Lung (tissue), 12 donors: Measurements from ENCODE around the gene CDC6. TPM values are rescaled to one million over a fixed set of nuclear protein-coding genes. Genes with fewer than 3 reads are reported as not detected.

Experiments
- ATAC-seq: fragments of 200-7000 bp; cut with Tn5 transposase; one replicate; pipeline ENCODE4 v1.9.1; 2020; ENCODE audit warnings: moderate number of reproducible peaks; ENCODE audit not compliant: insufficient read depth, low FRiP score
- DNase-seq, 3 donors: peaks; one replicate each; pipeline ENCODE4 v3.0.0-alpha.2; 2013 to 2017
- H3K27ac ChIP-seq, 2 donors: one replicate each; pipeline ENCODE4 v1.5.1; 2013; ENCODE audit warnings: mild to moderate bottlenecking in 2 of 2, moderate library complexity in 2 of 2, control low read depth in 1 of 2, inconsistent platforms in 1 of 2, low read depth in 1 of 2, low read length in 1 of 2
- H3K27me3 ChIP-seq, 3 donors: one replicate each; pipeline ENCODE4 v1.5.1; 2013; ENCODE audit warnings: low read length in 2 of 3; ENCODE audit not compliant: control insufficient read depth in 3 of 3, insufficient read depth in 3 of 3
- H3K36me3 ChIP-seq, 4 donors: one replicate each; pipeline ENCODE4 v1.5.1; 2013; ENCODE audit warnings: low read length in 4 of 4, mild to moderate bottlenecking in 1 of 4, moderate library complexity in 1 of 4; ENCODE audit not compliant: control insufficient read depth in 4 of 4, insufficient read depth in 4 of 4
- H3K4me1 ChIP-seq, 5 donors: one replicate each; pipeline ENCODE4 v1.5.1; 2013; ENCODE audit warnings: low read length in 5 of 5, mild to moderate bottlenecking in 2 of 5, moderate library complexity in 1 of 5; ENCODE audit not compliant: control insufficient read depth in 5 of 5, insufficient read depth in 5 of 5
- H3K4me3 ChIP-seq: one replicate; pipeline ENCODE4 v1.5.1; 2013; ENCODE audit warnings: mild to moderate bottlenecking, control low read depth, moderate library complexity
- H3K9ac ChIP-seq, 2 donors: one replicate each; pipeline ENCODE4 v1.5.1; 2013; ENCODE audit warnings: low read length in 2 of 2, control low read depth in 1 of 2; ENCODE audit not compliant: insufficient read depth in 1 of 2
- H3K9me3 ChIP-seq, 4 donors: one replicate each; pipeline ENCODE4 v1.5.1; 2013; ENCODE audit warnings: low read length in 3 of 4, mild to moderate bottlenecking in 1 of 4, moderate library complexity in 1 of 4; ENCODE audit not compliant: control insufficient read depth in 4 of 4, insufficient read depth in 3 of 4
- whole genome bisulfite sequencing, 2 donors: extraction: QIAGEN DNeasy Blood & Tissue Kit; methylation state at CpG; one replicate each; pipeline ENCODE4 v1.1.7; 2013; 5-methylcytosine and 5-hydroxymethylcytosine counted together
- polyA plus RNA-seq, 2 donors: library from polyadenylated mRNA; stranded (reverse); fragments of 200-250 nt; gene quantifications; one replicate each; pipeline ENCODE4 v1.2.1, GENCODE V29; 2013
- total RNA-seq, 2 donors: library from RNA; depleted of rRNA in 1 of 2; stranded (reverse); fragments of >200 nt in 1 of 2; gene quantifications; one replicate each; pipeline ENCODE4 v1.2.1, GENCODE V29; 2014 to 2021
- TF ChIP-seq, protein P1 (sequence below): IDR thresholded peaks from 2 replicates; pipeline ENCODE4 v1.5.1; 2012; ENCODE audit warnings: mild to moderate bottlenecking; ENCODE audit errors: control extremely low read depth, extremely low read depth
- donor health status: control.
- donor health status: control.
- donor health status: Bipolar disorder and iron deficiency.
- donor health status: healthy.
- donor health status: DM: yes; HTN: yes; CAD: no.

The CDC6 gene
- total and polyA plus RNA-seq, 4 donors = 3.3 to 6.0 (median 5.6) TPM

DNA sequence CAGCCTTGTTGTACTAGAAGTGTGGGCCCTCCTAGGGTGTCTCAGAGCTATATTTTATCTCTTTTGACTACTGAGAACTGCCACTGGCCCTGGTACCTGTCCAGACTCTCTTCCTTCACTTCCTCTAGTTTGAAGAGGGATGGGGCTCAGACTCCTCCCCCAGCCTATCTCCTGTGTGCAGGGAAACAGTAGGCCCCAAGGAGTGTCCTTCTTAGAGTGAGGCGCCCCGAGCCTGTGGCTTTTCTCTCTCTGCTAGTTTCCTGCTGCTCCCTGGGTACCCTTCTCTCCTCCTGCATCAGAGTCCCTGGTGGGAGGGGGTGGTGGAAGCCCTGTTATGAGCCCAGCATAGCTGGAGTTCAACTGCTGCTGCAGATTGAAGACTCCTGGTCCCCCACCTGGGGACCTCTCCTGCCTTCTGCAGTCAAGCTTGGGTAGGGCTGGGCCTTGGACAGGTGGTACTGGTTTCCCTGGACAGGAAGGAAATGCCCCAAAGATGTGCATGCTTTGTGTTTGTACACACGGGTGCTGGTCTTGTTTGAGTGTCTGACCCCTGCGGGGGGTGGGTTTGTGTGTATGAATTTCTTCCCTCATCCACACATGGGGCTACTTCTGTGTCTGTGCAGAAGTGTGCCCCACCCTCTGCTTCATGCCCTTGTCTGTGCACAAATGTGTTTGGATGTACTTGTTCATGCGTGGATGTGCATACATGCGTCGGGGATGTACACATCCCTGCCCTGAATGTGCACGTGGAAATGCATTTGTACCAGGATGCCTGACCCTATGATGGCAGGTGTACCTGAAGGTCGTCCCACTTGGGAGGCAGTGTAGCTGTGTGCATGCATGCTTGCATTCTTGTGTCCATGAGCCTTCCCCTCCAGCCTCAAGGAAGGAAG, 28.2 kb downstream of the CDC6 start:
- H3K27ac ChIP-seq = peak overlapping the region; percentile 86
- TF ChIP-seq, protein P1, sequence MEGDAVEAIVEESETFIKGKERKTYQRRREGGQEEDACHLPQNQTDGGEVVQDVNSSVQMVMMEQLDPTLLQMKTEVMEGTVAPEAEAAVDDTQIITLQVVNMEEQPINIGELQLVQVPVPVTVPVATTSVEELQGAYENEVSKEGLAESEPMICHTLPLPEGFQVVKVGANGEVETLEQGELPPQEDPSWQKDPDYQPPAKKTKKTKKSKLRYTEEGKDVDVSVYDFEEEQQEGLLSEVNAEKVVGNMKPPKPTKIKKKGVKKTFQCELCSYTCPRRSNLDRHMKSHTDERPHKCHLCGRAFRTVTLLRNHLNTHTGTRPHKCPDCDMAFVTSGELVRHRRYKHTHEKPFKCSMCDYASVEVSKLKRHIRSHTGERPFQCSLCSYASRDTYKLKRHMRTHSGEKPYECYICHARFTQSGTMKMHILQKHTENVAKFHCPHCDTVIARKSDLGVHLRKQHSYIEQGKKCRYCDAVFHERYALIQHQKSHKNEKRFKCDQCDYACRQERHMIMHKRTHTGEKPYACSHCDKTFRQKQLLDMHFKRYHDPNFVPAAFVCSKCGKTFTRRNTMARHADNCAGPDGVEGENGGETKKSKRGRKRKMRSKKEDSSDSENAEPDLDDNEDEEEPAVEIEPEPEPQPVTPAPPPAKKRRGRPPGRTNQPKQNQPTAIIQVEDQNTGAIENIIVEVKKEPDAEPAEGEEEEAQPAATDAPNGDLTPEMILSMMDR = no peak
- peak in 1 of 3 donors; percentile 21 for DNase-seq
- no peaks in the 10 kb centered on the region for H3K27me3 ChIP-seq
- H3K4me3 ChIP-seq = no peak overlapping the region
- H3K9me3 ChIP-seq = no peaks in the 10 kb centered on the region
- WGBS, 2 donors = 43% methylated on average over 9 of the region's 9 CpGs
- ATAC-seq = no peak
- H3K4me1 ChIP-seq = peaks cover 29 to 81% (median 67%) of the 10 kb centered on the region in 5 donors
- H3K36me3 ChIP-seq = no peaks in the 10 kb centered on the region
- H3K9ac ChIP-seq = peak overlapping the region in 1 of 2 donors; percentile 78

DNA sequence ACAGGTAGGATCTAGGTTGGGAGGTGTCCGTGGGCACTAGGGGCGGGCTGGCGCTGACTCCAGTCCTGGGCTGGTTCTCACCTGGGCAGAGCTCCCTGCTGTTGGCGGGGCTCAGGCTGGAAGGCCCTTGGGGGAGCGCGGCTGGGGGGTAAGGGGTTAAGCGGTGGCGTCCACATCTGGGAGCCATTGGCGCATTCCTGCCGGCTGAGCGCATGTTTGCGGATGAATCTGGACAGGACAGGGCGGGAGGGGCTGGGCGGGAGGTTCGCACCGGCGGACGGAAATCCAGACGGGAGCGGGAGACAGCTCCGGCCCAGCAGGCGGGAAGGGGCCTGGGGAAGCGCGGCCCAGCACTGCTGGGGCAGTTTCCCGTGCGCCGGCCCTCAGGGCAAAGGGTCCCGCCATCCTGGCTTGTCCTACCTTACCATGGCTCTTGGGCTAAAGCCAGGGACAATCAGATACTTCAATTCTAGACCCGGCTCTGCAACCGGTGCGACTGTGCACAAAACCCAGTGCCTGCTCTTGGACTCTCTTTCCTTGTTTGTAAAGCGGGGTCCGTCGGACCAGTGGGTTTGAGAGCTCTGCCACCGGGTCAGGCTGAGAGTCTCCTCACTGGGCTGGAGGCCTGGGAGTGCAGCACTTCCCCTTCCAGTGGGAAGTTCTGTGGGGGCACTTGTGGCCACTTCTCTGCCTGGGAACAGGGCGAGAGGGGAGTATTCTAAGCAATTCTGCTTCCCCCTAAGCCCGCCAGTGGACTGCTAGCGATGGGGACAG, 29.1 kb downstream of the CDC6 start:
- H3K9ac ChIP-seq = peak overlapping the region in 1 of 2 donors; percentile 78
- peak overlapping the region; percentile 86 for H3K27ac ChIP-seq
- TF ChIP-seq, protein P1 = no peak
- no peaks in the 10 kb centered on the region for H3K27me3 ChIP-seq
- peaks cover 29 to 81% (median 67%) of the 10 kb centered on the region in 5 donors for H3K4me1 ChIP-seq
- no peaks in the 10 kb centered on the region for H3K9me3 ChIP-seq
- H3K36me3 ChIP-seq = peaks cover 0 to 3% (median 0%) of the 10 kb centered on the region in 4 donors
- no peak overlapping the region for H3K4me3 ChIP-seq
- DNase-seq (peak; percentile 89 to 91 (median 90)), ATAC-seq (no peak)
- WGBS, 2 donors = 23 to 54% methylated on average over 34 to 38 of the region's 38 CpGs

DNA sequence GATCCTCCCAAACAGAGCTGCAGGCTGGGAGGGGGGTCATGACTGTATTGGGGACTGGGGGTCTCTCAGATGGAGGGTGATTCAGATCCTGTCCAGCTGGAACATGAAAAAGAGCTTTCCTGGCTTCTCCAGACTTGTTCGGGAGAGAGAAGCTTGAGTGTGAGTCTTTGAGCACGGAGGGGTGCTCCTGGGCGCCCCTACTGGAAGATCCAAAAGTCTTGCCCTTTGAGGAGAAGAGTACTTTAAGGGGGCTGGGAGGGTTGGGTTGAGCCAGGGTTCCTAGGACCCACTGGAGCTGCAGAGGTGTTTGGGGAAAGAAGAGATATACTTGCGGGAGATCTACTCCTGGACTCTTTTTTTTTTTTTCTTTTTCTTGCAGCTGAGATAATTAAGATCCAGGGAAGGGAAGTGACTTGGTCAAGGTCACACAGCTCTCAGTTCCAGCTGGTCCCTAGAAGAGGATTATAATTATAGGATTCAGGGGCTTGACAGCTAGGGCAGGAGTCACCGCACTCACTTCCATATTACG, 29.7 kb downstream of the CDC6 start:
- Histone ChIP-seq H3K4me1 (peaks cover 29 to 81% (median 67%) of the 10 kb centered on the region in 5 donors), H3K9ac (peak overlapping the region in 1 of 2 donors; percentile 68)
- ATAC-seq = no peak

More for the DNA sequence above, 29.7 kb downstream of the CDC6 start:
- TF ChIP-seq, protein P1 = peak; percentile 0
- Histone ChIP-seq H3K9me3 (no peaks in the 10 kb centered on the region), H3K27ac (peak overlapping the region; percentile 86), H3K36me3 (peaks cover 0 to 3% (median 0%) of the 10 kb centered on the region in 4 donors), H3K4me3 (no peak overlapping the region), H3K27me3 (no peaks in the 10 kb centered on the region)
- DNase-seq = peak; percentile 83 to 92 (median 92)
- 6 to 7% methylated on average over 6 of the region's 6 CpGs for WGBS, 2 donors
